Lower leg skin (tissue), 3 donors: ENCODE results near the gene CDC42BPG.

ENCODE experiments used
- CTCF ChIP-seq, 3 donors: fragments of 450-650 bp; IDR thresholded peaks; one replicate each; pipeline ENCODE4 v1.5.1; 2016; ENCODE audit warnings: antibody characterized with exemption in 3 of 3, mild to moderate bottlenecking in 3 of 3, moderate library complexity in 2 of 3
- POLR2A ChIP-seq, 2 donors: fragments of 450-650 bp; IDR thresholded peaks; one replicate each; pipeline ENCODE4 v1.6.1; 2016 to 2017; ENCODE audit warnings: antibody characterized with exemption in 2 of 2, mild to moderate bottlenecking in 1 of 2, moderate library complexity in 1 of 2

- TF ChIP-seq CTCF (IDR thresholded peaks at IDR 0.05), result no peak
- no peak for TF ChIP-seq POLR2A (IDR thresholded peaks at IDR 0.05)
These were observed 54.9 kb downstream of the CDC42BPG start for GRCh38 chr11:64789331-64790204.
